ENCODE results near the gene ACBD4.

The ACBD4 gene

GRCh38 chr17:45148183-45149036, 12.9 kb downstream of the ACBD4 start, which contains the start of gene HEXIM1 (continued):
- TF ChIP-seq SALL2 (tag by site-specific recombination; IDR thresholded peaks at IDR 0.05; ENCODE audit: borderline replicate concordance) = peak; percentile 93
- no peak for TF ChIP-seq ZNF248 (tag by site-specific recombination; IDR thresholded peaks at IDR 0.05)
- TF ChIP-seq GLIS1 (tag by site-specific recombination; IDR thresholded peaks at IDR 0.05) = peak; percentile 65
- TF ChIP-seq KLF9 (tag by site-specific recombination; IDR thresholded peaks at IDR 0.05; ENCODE audit: low read depth) = peak; percentile 85
- TF ChIP-seq ZNF785 (tag by site-specific recombination; IDR thresholded peaks at IDR 0.05) = peak; percentile 100
- peak; percentile 95 for TF ChIP-seq WT1 (tag by site-specific recombination; IDR thresholded peaks at IDR 0.05)
- peak; percentile 43; the same call in 1 of the 2 replicates for TF ChIP-seq PRDM1 (tag by site-specific recombination; IDR thresholded peaks at IDR 0.05)
- peak; percentile 23; the same call in 1 of the 2 replicates for TF ChIP-seq ZNF266 (tag by site-specific recombination; IDR thresholded peaks at IDR 0.05; ENCODE audit: low read depth)
- no peak for TF ChIP-seq ZNF140 (tag by site-specific recombination; IDR thresholded peaks at IDR 0.05)
- TF ChIP-seq ZNF623 (tag by site-specific recombination; IDR thresholded peaks at IDR 0.05) = peak; percentile 73
- TF ChIP-seq ZFP3 (tag by site-specific recombination; IDR thresholded peaks at IDR 0.05; ENCODE audit: low read depth) = peak; percentile 57; the same call in 1 of the 2 replicates
- no peak for TF ChIP-seq GLI2 (tag by site-specific recombination; IDR thresholded peaks at IDR 0.05; ENCODE audit: borderline replicate concordance, low read depth)
- TF ChIP-seq ZNF596 (tag by site-specific recombination; IDR thresholded peaks at IDR 0.05) = peak; percentile 55
- peak; percentile 90 for TF ChIP-seq ZNF629 (tag by site-specific recombination; IDR thresholded peaks at IDR 0.05)
- TF ChIP-seq ZNF362 (tag by site-specific recombination; IDR thresholded peaks at IDR 0.05) = no peak
- TF ChIP-seq EGR2 (tag by site-specific recombination; IDR thresholded peaks at IDR 0.05; ENCODE audit: low read depth) = peak; percentile 98
- TF ChIP-seq ZIC2 (tag by site-specific recombination; IDR thresholded peaks at IDR 0.05) = peak; percentile 61

- peaks cover 0 to 6% of the 10 kb centered on the region in 2 experiments; a peak in 1 of 3 replicates for H3K36me3 ChIP-seq (ENCODE audit: control insufficient read depth in 2 of 2, insufficient read depth in 1 of 2, low read length in 2 of 2)
- CTCF ChIA-PET = interaction anchor here (0.7 to 10.8 kb wide), 32 partner anchors 11 to 268 kb away, joined by 3 to 209 read pairs (median 5); partner anchors contain the start of genes ACBD4, FMNL1, HEXIM2 and PLCD3
- H3K4me1 ChIP-seq (ENCODE audit: control insufficient read depth, insufficient read depth, low read length) = peaks cover 10% of the 10 kb centered on the region; the same call in 1 of the 2 replicates
- peak overlapping the region; percentile 61 for H3K4me3 ChIP-seq (ENCODE audit: low read depth, low read length)
- no peaks in the 10 kb centered on the region for H3K9me3 ChIP-seq (ENCODE audit: control insufficient read depth, insufficient read depth, low read depth, low read length)
- POLR2A ChIA-PET = interaction anchor here (0.6 to 8.3 kb wide), 60 partner anchors 11 to 384 kb away, joined by 3 to 700 read pairs (median 4); partner anchors contain the start of genes ACBD4, EFTUD2, FMNL1 and GJC1
- H3K27ac ChIP-seq (ENCODE audit: extremely low read depth, low read depth, low read length) = peak overlapping the region; percentile 86
- TF ChIP-seq ZNF561 (tag by site-specific recombination; IDR thresholded peaks at IDR 0.05; ENCODE audit: borderline replicate concordance) = peak; percentile 31; the same call in 1 of the 2 replicates
- TF ChIP-seq ZNF433 (tag by site-specific recombination; IDR thresholded peaks at IDR 0.05; ENCODE audit: low read depth) = no peak
- TF ChIP-seq ZNF174 (tag by site-specific recombination; IDR thresholded peaks at IDR 0.05) = no peak
- peak; percentile 44; the same call in 1 of the 2 replicates for TF ChIP-seq MZF1 (tag by site-specific recombination; IDR thresholded peaks at IDR 0.05; ENCODE audit: borderline replicate concordance)
- no peak for TF ChIP-seq ZBTB21 (tag by site-specific recombination; IDR thresholded peaks at IDR 0.05)
- TF ChIP-seq ZNF837 (tag by site-specific recombination; IDR thresholded peaks at IDR 0.05) = no peak
- no peak for TF ChIP-seq GFI1B (tag by site-specific recombination; IDR thresholded peaks at IDR 0.05)
- no peak for TF ChIP-seq ZFHX2 (tag by site-specific recombination; conservative IDR thresholded peaks at IDR 0.05)
- no peak for TF ChIP-seq KLF7 (tag by site-specific recombination; IDR thresholded peaks at IDR 0.05; ENCODE audit: borderline replicate concordance)
- TF ChIP-seq ZNF777 (tag by site-specific recombination; IDR thresholded peaks at IDR 0.05; ENCODE audit: borderline replicate concordance) = 0 out of 2 replicates have a peak, but pooled peaks have one; percentile 37
- no peak for TF ChIP-seq ZNF473 (tag by site-specific recombination; IDR thresholded peaks at IDR 0.05)
- TF ChIP-seq ELK4 (IDR thresholded peaks at IDR 0.05; ENCODE audit: borderline replicate concordance, low read depth, low read length) = no peak
- TF ChIP-seq ZSCAN23 (tag by site-specific recombination; IDR thresholded peaks at IDR 0.05) = 0 out of 2 replicates have a peak, but pooled peaks have one; percentile 26
- TF ChIP-seq ZNF707 (tag by site-specific recombination; IDR thresholded peaks at IDR 0.05) = no peak
- TF ChIP-seq ZNF664 (tag by site-specific recombination; IDR thresholded peaks at IDR 0.05) = no peak
- no peak for TF ChIP-seq ZNF292 (tag by site-specific recombination; IDR thresholded peaks at IDR 0.05; ENCODE audit: borderline replicate concordance, low read depth)
- TF ChIP-seq ZNF623 (tag by site-specific recombination; IDR thresholded peaks at IDR 0.05) = no peak
- TF ChIP-seq SCRT2 (tag by site-specific recombination; IDR thresholded peaks at IDR 0.05) = no peak
- TF ChIP-seq SP3 (tag by site-specific recombination; IDR thresholded peaks at IDR 0.05) = no peak
- no peak for TF ChIP-seq ZNF76 (tag by site-specific recombination; IDR thresholded peaks at IDR 0.05; ENCODE audit: borderline replicate concordance, low read depth)
Measured at GRCh38 chr17:45149037-45149668, 13.7 kb downstream of the ACBD4 start.

All from HEK293 (cell line).